Gastroesophageal sphincter (tissue), 4 donors: ENCODE measurements around the gene ATP11B. TPM values are rescaled to one million over a fixed set of nuclear protein-coding genes. Genes with fewer than 3 reads are reported as not detected.

Experiments used
- ATAC-seq: fragments of 150-250 bp; one replicate; pipeline ENCODE4 v1.9.1; 2016; ENCODE audit warnings: mild to moderate bottlenecking, moderate library complexity
- H3K27ac ChIP-seq, 4 donors: fragments of 200-600 bp; sonication (generic) in 3 of 4; 1 replicate in 3 of 4; 2 replicates in 1 of 4; pipeline ENCODE4 v1.5.1; 2016 to 2019
- H3K27me3 ChIP-seq: fragments of 200-600 bp; sonication (generic); one replicate; pipeline ENCODE4 v1.5.1; 2019
- H3K36me3 ChIP-seq, 2 donors: fragments of 200-600 bp; sonication (generic); one replicate each; pipeline ENCODE4 v1.5.1; 2019; ENCODE audit warnings: control low read depth in 1 of 2
- H3K4me1 ChIP-seq, 3 donors: fragments of 200-600 bp; sonication (generic); 1 replicate in 2 of 3; 2 replicates in 1 of 3; pipeline ENCODE4 v1.5.1; 2016 to 2019; ENCODE audit warnings: control low read depth in 2 of 3
- H3K4me3 ChIP-seq, 2 donors: fragments of 200-600 bp; sonication (generic); one replicate each; pipeline ENCODE4 v1.5.1; 2019; ENCODE audit warnings: mild to moderate bottlenecking in 1 of 2, moderate library complexity in 1 of 2
- H3K9me3 ChIP-seq, 3 donors: fragments of 200-600 bp; sonication (generic); one replicate each; pipeline ENCODE4 v1.5.1; 2017 to 2019; ENCODE audit warnings: control low read depth in 2 of 3
- EP300 ChIP-seq: sonication (generic); formaldehyde crosslinking; IDR thresholded peaks from one replicate; pipeline ENCODE4 v1.6.1; 2017; ENCODE audit warnings: antibody characterized with exemption, mild to moderate bottlenecking
- POLR2A ChIP-seq, 2 donors: fragments of 450-650 bp; IDR thresholded peaks; one replicate each; pipeline ENCODE4 v1.6.1; 2017; ENCODE audit warnings: antibody characterized with exemption in 2 of 2, mild to moderate bottlenecking in 2 of 2, moderate library complexity in 1 of 2
- POLR2AphosphoS5 ChIP-seq: sonication (generic); formaldehyde crosslinking; IDR thresholded peaks from one replicate; pipeline ENCODE4 v1.6.1; 2017; ENCODE audit warnings: antibody characterized with exemption
- WGBS, 2 donors: methylation state at CpG; one replicate each; pipeline ENCODE4 v1.1.5; 2018; ENCODE audit warnings: low coverage in 1 of 2; 5-methylcytosine and 5-hydroxymethylcytosine counted together
- total RNA-seq, 4 donors: library from RNA; depleted of rRNA; stranded (reverse); fragments of >200 nt; gene quantifications; one replicate each; pipeline ENCODE4 v1.1.0, GENCODE V29; 2016
- TF ChIP-seq, protein P1 (sequence below), 4 experiments: fragments of 200-600 bp in 2 of 4; fragments of 450-650 bp in 2 of 4; sonication (generic) in 1 of 4; IDR thresholded peaks; one replicate each; pipeline ENCODE4 v1.5.1; 2017 to 2019; ENCODE audit warnings: antibody characterized with exemption in 4 of 4, mild to moderate bottlenecking in 2 of 4, moderate library complexity in 2 of 4

ATP11B gene
- total RNA-seq, 4 donors from 2014 or later, result 53.8 to 70.7 (median 58.6) TPM

DNA sequence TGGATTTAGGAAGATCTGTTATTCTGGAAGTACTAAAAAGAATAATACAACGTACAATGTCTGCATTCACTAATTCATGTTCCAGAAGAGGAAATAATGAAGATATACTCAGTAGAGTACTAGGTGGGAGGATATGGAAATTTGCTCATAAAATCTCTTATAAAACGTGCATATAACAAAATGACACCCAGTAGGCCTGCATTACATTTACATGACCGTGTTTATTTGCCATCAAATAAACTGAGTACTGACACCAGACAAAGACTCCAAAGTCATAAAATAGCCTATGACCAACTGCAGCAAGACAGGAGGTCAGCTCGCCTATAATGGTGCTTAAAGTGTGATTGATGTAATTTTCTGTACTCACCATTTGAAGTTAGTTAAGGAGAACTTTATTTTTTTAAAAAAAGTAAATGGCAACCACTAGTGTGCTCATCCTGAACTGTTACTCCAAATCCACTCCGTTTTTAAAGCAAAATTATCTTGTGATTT is 126.6 kb downstream of the ATP11B start:
- Histone ChIP-seq H3K36me3 (peaks cover 0 to 23% of the 10 kb centered on the region in 2 donors), H3K9me3 (no peaks in the 10 kb centered on the region), H3K27me3 (no peaks in the 10 kb centered on the region), H3K27ac (no peak overlapping the region), H3K4me1 (no peaks in the 10 kb centered on the region), H3K4me3 (no peak overlapping the region)
- TF ChIP-seq, protein P1, sequence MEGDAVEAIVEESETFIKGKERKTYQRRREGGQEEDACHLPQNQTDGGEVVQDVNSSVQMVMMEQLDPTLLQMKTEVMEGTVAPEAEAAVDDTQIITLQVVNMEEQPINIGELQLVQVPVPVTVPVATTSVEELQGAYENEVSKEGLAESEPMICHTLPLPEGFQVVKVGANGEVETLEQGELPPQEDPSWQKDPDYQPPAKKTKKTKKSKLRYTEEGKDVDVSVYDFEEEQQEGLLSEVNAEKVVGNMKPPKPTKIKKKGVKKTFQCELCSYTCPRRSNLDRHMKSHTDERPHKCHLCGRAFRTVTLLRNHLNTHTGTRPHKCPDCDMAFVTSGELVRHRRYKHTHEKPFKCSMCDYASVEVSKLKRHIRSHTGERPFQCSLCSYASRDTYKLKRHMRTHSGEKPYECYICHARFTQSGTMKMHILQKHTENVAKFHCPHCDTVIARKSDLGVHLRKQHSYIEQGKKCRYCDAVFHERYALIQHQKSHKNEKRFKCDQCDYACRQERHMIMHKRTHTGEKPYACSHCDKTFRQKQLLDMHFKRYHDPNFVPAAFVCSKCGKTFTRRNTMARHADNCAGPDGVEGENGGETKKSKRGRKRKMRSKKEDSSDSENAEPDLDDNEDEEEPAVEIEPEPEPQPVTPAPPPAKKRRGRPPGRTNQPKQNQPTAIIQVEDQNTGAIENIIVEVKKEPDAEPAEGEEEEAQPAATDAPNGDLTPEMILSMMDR (IDR thresholded peaks at IDR 0.05), result no peak
- 86 to 90% methylated on average over 5 of the region's 5 CpGs for WGBS, 2 donors
- ATAC-seq, result no peak

DNA sequence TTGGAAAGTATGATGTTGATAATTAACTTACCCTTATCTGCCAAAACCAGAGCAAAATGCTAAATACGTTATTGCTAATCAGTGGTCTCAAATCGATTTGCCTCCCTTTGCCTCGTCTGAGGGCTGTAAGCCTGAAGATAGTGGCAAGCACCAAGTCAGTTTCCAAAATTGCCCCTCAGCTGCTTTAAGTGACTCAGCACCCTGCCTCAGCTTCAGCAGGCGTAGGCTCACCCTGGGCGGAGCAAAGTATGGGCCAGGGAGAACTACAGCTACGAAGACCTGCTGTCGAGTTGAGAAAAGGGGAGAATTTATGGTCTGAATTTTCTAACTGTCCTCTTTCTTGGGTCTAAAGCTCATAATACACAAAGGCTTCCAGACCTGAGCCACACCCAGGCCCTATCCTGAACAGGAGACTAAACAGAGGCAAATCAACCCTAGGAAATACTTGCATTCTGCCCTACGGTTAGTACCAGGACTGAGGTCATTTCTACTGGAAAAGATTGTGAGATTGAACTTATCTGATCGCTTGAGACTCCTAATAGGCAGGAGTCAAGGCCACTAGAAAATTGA is 127.3 kb downstream of the ATP11B start:
- TF ChIP-seq POLR2AphosphoS5 (no peak), POLR2A (IDR thresholded peaks at IDR 0.05) (no peak), EP300 (no peak)
- TF ChIP-seq, protein P1 (IDR thresholded peaks at IDR 0.05), result no peak
- no peak for ATAC-seq
- WGBS, 2 donors, result 68 to 89% methylated on average over 4 to 9 of the region's 9 CpGs

DNA sequence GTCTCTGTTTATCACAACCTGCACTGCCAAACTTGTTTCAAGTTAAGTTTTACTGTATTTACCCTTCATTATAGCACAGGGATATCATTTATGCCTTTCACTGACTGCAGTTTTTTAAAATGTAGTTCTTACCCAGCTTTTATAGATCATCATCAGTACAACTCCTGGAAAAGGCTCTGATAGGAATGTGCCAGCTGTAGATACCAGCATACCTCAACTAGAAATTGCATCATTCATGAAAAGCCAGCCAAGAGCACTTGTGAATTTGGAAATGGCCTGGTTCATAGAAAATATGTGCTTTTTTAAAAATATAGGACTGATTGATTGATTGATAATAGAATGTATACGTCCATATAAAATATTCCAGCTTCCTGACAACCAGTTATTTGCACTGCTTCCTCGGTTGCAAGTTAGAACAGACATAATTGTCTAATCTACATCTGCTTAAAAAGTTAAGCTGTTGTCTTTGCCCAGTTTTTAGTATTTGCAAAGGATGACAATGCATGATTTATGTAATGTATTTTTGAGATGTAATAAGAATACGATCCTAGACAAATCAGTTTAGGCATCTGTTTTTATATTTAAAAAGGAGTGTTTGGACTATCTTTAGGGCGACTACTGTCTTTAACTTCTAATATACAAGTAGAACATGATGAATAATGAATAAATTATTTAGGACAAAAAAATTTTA is 128.5 kb downstream of the ATP11B start:
- Histone ChIP-seq H3K4me1 (no peaks in the 10 kb centered on the region), H3K27me3 (no peaks in the 10 kb centered on the region), H3K9me3 (no peaks in the 10 kb centered on the region), H3K4me3 (no peak overlapping the region), H3K36me3 (peaks cover 0 to 16% of the 10 kb centered on the region in 2 donors), H3K27ac (no peak overlapping the region)
- WGBS, 2 donors, result 63 to 78% methylated on average over 4 of the region's 4 CpGs
- TF ChIP-seq POLR2AphosphoS5 (no peak), POLR2A (IDR thresholded peaks at IDR 0.05) (no peak), EP300 (no peak)
- TF ChIP-seq, protein P1 (IDR thresholded peaks at IDR 0.05), result no peak
- no peak for ATAC-seq

More for the DNA sequence above, 127.3 kb downstream of the ATP11B start:
- Histone ChIP-seq H3K9me3 (no peaks in the 10 kb centered on the region), H3K27ac (no peak overlapping the region), H3K4me1 (no peaks in the 10 kb centered on the region), H3K4me3 (no peak overlapping the region), H3K36me3 (peaks cover 0 to 18% of the 10 kb centered on the region in 2 donors), H3K27me3 (no peaks in the 10 kb centered on the region)

DNA sequence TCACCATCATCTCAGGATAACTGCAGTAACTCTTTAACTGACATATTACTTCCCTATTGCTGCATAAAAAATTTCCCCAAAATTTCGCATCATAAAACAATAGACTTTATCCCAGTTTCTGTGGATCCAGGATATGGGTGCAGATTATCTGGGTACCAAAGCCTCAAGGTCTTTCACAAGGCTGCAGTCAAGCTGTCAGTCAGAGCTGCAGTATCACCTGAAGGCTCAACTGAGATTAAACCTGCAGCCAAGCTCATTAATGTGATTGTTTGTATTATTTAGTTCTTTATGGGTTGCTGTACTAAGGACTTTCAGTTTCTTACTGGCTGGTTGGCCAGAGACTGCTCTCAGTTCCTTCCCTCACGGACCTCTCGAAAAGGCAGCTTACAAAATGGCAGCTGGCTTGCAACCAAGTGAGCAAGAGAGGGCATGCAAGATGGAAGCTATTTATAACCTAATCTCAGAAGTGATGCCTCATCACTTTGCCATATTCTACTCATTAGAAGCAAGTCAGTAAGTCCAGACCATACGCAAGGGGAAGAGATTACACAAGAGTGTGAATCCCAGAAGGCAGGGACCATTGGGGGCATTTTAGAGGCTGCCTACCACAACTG is 132.1 kb downstream of the ATP11B start:
- Histone ChIP-seq H3K27ac (no peak overlapping the region), H3K9me3 (no peaks in the 10 kb centered on the region)
- ATAC-seq, result peak; percentile 19

More for the DNA sequence above, 132.1 kb downstream of the ATP11B start:
- WGBS, 2 donors, result 46 to 84% methylated on average over 3 to 4 of the region's 4 CpGs
- Histone ChIP-seq H3K36me3 (peaks cover 0 to 5% of the 10 kb centered on the region in 2 donors), H3K4me3 (no peak overlapping the region), H3K27me3 (no peaks in the 10 kb centered on the region), H3K4me1 (no peaks in the 10 kb centered on the region)
- no peak for TF ChIP-seq POLR2A (IDR thresholded peaks at IDR 0.05)
- TF ChIP-seq, protein P1 (IDR thresholded peaks at IDR 0.05), result no peak
- no peak for TF ChIP-seq POLR2AphosphoS5
- TF ChIP-seq EP300, result no peak
